Measurements from ENCODE around the gene PRKCA. TPM values are rescaled to one million over a fixed set of nuclear protein-coding genes. Genes with fewer than 3 reads are reported as not detected.

The PRKCA gene
- total and polyA plus RNA-seq, 10 of the 15 experiments (the other 5 are each of a cell fraction or from before 2014, with no cell fraction given) = 0.11 to 14.6 (median 0.72) TPM

DNA sequence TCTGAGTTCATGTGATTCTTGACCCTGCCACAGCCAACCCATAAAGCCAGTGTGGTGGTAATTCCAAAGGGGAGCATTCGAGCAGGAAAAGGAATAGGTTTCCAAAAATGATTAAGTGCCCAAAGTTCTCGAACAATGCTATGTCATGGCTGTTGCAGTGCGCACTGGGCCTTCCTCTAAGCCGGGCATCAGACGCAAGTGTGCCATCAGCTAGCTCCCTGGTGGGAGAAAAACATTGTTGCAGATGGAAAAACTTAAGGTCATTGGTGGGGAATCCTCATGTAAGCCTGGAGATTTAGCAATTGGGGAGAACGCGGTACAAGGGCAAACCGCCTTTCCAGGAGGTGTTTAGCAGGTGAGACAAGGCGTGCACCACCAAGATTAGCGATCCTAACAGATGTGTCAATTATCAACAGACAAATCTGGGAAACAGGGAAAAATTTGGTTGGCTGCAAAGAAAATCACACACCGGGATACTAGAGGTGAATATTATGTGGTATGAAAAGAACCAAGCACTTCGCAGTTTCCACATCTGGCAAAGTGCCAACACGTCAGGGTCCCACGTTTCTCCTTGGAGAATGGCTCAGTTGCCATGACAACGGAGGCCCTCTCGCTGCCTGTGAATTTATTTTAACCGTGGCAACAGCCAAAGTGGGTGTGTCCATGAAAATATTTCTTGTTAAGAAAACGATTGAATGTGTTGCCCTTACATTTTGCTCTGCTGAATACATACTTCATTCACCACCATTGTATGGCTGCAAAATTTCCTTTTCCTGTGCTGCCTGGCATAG is 414.0 kb downstream of the PRKCA start:
- Histone ChIP-seq H3K27me3 (replicated peaks in 1 of 2; ENCODE audit: control insufficient read depth in 2 of 2, insufficient read depth in 2 of 2, low read length in 1 of 2) (no peaks in the 10 kb centered on the region), H3K4me1 (ENCODE audit: control insufficient read depth, insufficient read depth, low read length) (peaks cover 26% of the 10 kb centered on the region), H3K4me2 (ENCODE audit: control insufficient read depth, insufficient read depth) (no peak overlapping the region), H3K4me3 (no peak overlapping the region), H3K36me3 (ENCODE audit: control insufficient read depth in 2 of 2, insufficient read depth in 2 of 2, low read length in 1 of 2) (no peaks in the 10 kb centered on the region), H3K9ac (ENCODE audit: control insufficient read depth, insufficient read depth, low read length) (no peak overlapping the region), H3K27ac (ENCODE audit: control insufficient read depth, insufficient read depth) (no peak overlapping the region), H4K20me1 (ENCODE audit: control insufficient read depth, insufficient read depth) (no peaks in the 10 kb centered on the region), H2AFZ (ENCODE audit: control insufficient read depth, low read depth, low read length) (no peak overlapping the region), H3K79me2 (ENCODE audit: control insufficient read depth, insufficient read depth, low read length) (no peaks in the 10 kb centered on the region), H3K9me3 (replicated peaks; ENCODE audit: control insufficient read depth, insufficient read depth, low read length) (no peaks in the 10 kb centered on the region)
- no peak for TF ChIP-seq POU2F2 (IDR thresholded peaks at IDR 0.05; ENCODE audit: borderline replicate concordance, low read depth, low read length)
- TF ChIP-seq EP300 (IDR thresholded peaks at IDR 0.05; ENCODE audit: borderline replicate concordance in 1 of 2, control insufficient read depth in 1 of 2, low read depth in 2 of 2, low read length in 2 of 2) = no peak
- TF ChIP-seq ESRRA (IDR thresholded peaks at IDR 0.05; ENCODE audit: low read length) = no peak
- no peak for TF ChIP-seq MEF2B (IDR thresholded peaks at IDR 0.05; ENCODE audit: partially characterized antibody, poor library complexity, severe bottlenecking)
- TF ChIP-seq, protein P1, sequence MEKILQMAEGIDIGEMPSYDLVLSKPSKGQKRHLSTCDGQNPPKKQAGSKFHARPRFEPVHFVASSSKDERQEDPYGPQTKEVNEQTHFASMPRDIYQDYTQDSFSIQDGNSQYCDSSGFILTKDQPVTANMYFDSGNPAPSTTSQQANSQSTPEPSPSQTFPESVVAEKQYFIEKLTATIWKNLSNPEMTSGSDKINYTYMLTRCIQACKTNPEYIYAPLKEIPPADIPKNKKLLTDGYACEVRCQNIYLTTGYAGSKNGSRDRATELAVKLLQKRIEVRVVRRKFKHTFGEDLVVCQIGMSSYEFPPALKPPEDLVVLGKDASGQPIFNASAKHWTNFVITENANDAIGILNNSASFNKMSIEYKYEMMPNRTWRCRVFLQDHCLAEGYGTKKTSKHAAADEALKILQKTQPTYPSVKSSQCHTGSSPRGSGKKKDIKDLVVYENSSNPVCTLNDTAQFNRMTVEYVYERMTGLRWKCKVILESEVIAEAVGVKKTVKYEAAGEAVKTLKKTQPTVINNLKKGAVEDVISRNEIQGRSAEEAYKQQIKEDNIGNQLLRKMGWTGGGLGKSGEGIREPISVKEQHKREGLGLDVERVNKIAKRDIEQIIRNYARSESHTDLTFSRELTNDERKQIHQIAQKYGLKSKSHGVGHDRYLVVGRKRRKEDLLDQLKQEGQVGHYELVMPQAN (conservative IDR thresholded peaks at IDR 0.05) = no peak
- TF ChIP-seq HCFC1 (IDR thresholded peaks at IDR 0.05; ENCODE audit: low read length) = no peak
- peak; percentile 24 for TF ChIP-seq SMAD1 (IDR thresholded peaks at IDR 0.05; ENCODE audit: low read depth, partially characterized antibody)
- TF ChIP-seq NR2F1 (conservative IDR thresholded peaks at IDR 0.05) = no peak
- no peak for TF ChIP-seq GATAD2B (conservative IDR thresholded peaks at IDR 0.05; ENCODE audit: low read depth)
- peak; percentile 80; the same call in 1 of the 2 replicates for TF ChIP-seq BMI1 (IDR thresholded peaks at IDR 0.05; ENCODE audit: borderline replicate concordance)
- TF ChIP-seq IKZF1 (conservative IDR thresholded peaks at IDR 0.05) = no peak
- in situ Hi-C loops (cut with MboI) = loop anchor here (5.0 to 25.0 kb wide), 4 partner anchors 191 to 921 kb away; no protein-coding TSS in a partner anchor
- 41% methylated on average over 18 of the region's 18 CpGs for WGBS (ENCODE audit: insufficient coverage, insufficient replicate concordance, low lambda C conversion rate, missing lambda C conversion rate)
- no peak for ATAC-seq
- no peak for FAIRE-seq
- SMC1A ChIA-PET (ENCODE audit: uncharacterized antibody, unreplicated experiment) = interaction anchor here (0.7 to 4.5 kb wide), 8 partner anchors 11 to 365 kb away, joined by 3 to 53 read pairs (median 10); no protein-coding TSS in a partner anchor
- RAD21 ChIA-PET (ENCODE audit: unreplicated experiment) = interaction anchor here (1.4 to 2.5 kb wide), 3 partner anchors 11 to 183 kb away, joined by 4 to 21 read pairs (median 8); no protein-coding TSS in a partner anchor
- POLR2A ChIA-PET = interaction anchor here (0.6 kb wide), 1 partner anchor 470 kb away, joined by 3 read pairs; no protein-coding TSS in a partner anchor
- BruUV-seq (replicated peaks) = no TSS peak
- intact Hi-C loops (cut with micrococcal nuclease; ENCODE audit: unreplicated experiment) = loop anchor here (1.0 to 10.0 kb wide), 6 partner anchors 190 to 858 kb away; partner anchors contain the start of gene PITPNC1
- CTCF ChIA-PET = interaction anchor here (0.7 to 5.8 kb wide), 9 partner anchors 10 to 412 kb away, joined by 3 to 56 read pairs (median 14); no protein-coding TSS in a partner anchor
- DNase-seq (ENCODE audit: low read depth, low spot score) = no peak

Data from GM12878 (cell line).